ENCODE results near the gene UBR4.

DNA sequence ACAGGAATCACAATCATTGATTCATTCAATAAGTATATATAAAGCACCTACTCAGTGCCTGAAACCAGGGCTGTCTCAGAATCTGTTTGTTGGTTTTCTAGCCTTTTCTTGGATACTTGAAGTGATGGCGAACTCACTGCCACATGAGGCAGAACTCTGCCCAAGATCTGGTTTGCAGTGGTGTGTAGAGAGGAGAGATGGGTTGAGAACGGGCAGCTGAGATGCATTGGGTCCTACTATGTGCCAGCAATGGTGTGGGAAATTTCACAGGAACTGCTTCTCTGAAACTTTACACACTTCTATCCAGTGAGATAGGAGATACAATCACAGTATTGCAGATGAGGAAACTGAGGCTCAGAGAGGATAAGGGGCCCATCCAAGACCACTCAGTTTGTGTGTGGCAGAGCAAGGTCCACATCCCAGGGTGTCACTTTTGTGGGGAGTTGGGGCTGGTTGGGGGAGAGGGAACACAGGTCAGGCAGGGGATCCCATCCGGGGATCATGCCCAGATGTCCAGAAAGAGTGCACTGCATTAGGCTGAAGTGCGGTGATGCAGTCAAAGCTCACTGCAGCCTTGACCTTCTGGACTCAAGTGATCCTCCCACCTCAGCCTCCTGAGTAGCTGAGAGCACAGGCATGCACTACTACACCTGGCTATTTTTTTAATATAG lies 169.9 kb downstream of the UBR4 start:
- no peak for TF ChIP-seq POLR2A (IDR thresholded peaks at IDR 0.05)
- TF ChIP-seq, protein P1, sequence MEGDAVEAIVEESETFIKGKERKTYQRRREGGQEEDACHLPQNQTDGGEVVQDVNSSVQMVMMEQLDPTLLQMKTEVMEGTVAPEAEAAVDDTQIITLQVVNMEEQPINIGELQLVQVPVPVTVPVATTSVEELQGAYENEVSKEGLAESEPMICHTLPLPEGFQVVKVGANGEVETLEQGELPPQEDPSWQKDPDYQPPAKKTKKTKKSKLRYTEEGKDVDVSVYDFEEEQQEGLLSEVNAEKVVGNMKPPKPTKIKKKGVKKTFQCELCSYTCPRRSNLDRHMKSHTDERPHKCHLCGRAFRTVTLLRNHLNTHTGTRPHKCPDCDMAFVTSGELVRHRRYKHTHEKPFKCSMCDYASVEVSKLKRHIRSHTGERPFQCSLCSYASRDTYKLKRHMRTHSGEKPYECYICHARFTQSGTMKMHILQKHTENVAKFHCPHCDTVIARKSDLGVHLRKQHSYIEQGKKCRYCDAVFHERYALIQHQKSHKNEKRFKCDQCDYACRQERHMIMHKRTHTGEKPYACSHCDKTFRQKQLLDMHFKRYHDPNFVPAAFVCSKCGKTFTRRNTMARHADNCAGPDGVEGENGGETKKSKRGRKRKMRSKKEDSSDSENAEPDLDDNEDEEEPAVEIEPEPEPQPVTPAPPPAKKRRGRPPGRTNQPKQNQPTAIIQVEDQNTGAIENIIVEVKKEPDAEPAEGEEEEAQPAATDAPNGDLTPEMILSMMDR (IDR thresholded peaks at IDR 0.05), result no peak
